Right atrium auricular region (tissue), 2 donors: ENCODE data around the gene SERINC3. TPM values are rescaled to one million over a fixed set of nuclear protein-coding genes. Genes with fewer than 3 reads are reported as not detected.

Source experiments
- DNase-seq: peaks from one replicate; pipeline ENCODE4 v3.0.0-alpha.2; 2019; ENCODE audit warnings: low spot score
- H3K27ac ChIP-seq, 2 donors: fragments of 200-600 bp; sonication (generic); 1 replicate in 1 of 2; 2 replicates in 1 of 2; pipeline ENCODE4 v1.5.1; 2016 to 2019
- H3K27me3 ChIP-seq, 2 donors: fragments of 200-600 bp; sonication (generic); one replicate each; pipeline versions ENCODE4 v1.5.1 to v1.6.0; 2017 to 2019
- H3K36me3 ChIP-seq: fragments of 200-600 bp; sonication (generic); one replicate; pipeline ENCODE4 v1.5.1; 2016
- H3K4me1 ChIP-seq, 2 donors: fragments of 200-600 bp; sonication (generic); one replicate each; pipeline versions ENCODE4 v1.5.1 to v1.6.0; 2017 to 2019
- H3K4me3 ChIP-seq, 2 donors: fragments of 200-600 bp; sonication (generic); 1 replicate in 1 of 2; 2 replicates in 1 of 2; pipeline ENCODE4 v1.5.1; 2017 to 2019; ENCODE audit warnings: mild to moderate bottlenecking in 1 of 2, moderate library complexity in 1 of 2
- H3K9me3 ChIP-seq, 2 donors: fragments of 200-600 bp; sonication (generic); one replicate each; pipeline ENCODE4 v1.5.1; 2019
- CTCF ChIP-seq, 2 donors: fragments of 200-600 bp; sonication (generic); IDR thresholded peaks; one replicate each; pipeline ENCODE4 v1.5.1; 2019; ENCODE audit warnings: antibody characterized with exemption in 2 of 2
- total RNA-seq, 2 donors: library from RNA; depleted of rRNA; stranded (reverse); fragments of >200 nt; gene quantifications; one replicate each; pipeline ENCODE4 v1.1.0, GENCODE V29; 2016

The SERINC3 gene
- total RNA-seq, 2 donors from 2014 or later: 85.7 to 112 TPM

- Histone ChIP-seq H3K27ac (no peak overlapping the region), H3K4me1 (no peaks in the 10 kb centered on the region), H3K36me3 (no peaks in the 10 kb centered on the region), H3K27me3 (no peaks in the 10 kb centered on the region), H3K4me3 (no peak overlapping the region), H3K9me3 (no peaks in the 10 kb centered on the region)
- DNase-seq: no peak
- no peak for TF ChIP-seq CTCF (IDR thresholded peaks at IDR 0.05)
Measured at GRCh38 chr20:44457016-44457415, 64.9 kb downstream of the SERINC3 start.

GRCh38 chr20:44456611-44457010 lies 65.3 kb downstream of the SERINC3 start:
- Histone ChIP-seq H3K27ac (no peak overlapping the region), H3K27me3 (no peaks in the 10 kb centered on the region), H3K36me3 (no peaks in the 10 kb centered on the region), H3K4me3 (no peak overlapping the region), H3K9me3 (no peaks in the 10 kb centered on the region), H3K4me1 (no peaks in the 10 kb centered on the region)
- no peak for DNase-seq
- TF ChIP-seq CTCF (IDR thresholded peaks at IDR 0.05): no peak

- no peak overlapping the region for H3K4me3 ChIP-seq
- no peak overlapping the region for H3K27ac ChIP-seq
- H3K4me1 ChIP-seq: no peaks in the 10 kb centered on the region
- no peaks in the 10 kb centered on the region for H3K9me3 ChIP-seq
- H3K27me3 ChIP-seq: no peaks in the 10 kb centered on the region
- no peaks in the 10 kb centered on the region for H3K36me3 ChIP-seq
- no peak for TF ChIP-seq CTCF (IDR thresholded peaks at IDR 0.05)
- no peak for DNase-seq
Measured at GRCh38 chr20:44455126-44455525, 66.7 kb downstream of the SERINC3 start.

- TF ChIP-seq CTCF (IDR thresholded peaks at IDR 0.05): no peak
- Histone ChIP-seq H3K4me3 (no peak overlapping the region), H3K27me3 (no peaks in the 10 kb centered on the region), H3K27ac (no peak overlapping the region), H3K9me3 (no peaks in the 10 kb centered on the region), H3K36me3 (no peaks in the 10 kb centered on the region), H3K4me1 (no peaks in the 10 kb centered on the region)
- no peak for DNase-seq
Measured at GRCh38 chr20:44454306-44454963, 67.4 kb downstream of the SERINC3 start.

GRCh38 chr20:44450903-44451450 lies 70.9 kb downstream of the SERINC3 start:
- no peaks in the 10 kb centered on the region for H3K9me3 ChIP-seq
- H3K36me3 ChIP-seq: no peaks in the 10 kb centered on the region
- no peak overlapping the region for H3K4me3 ChIP-seq
- no peak for DNase-seq
- no peaks in the 10 kb centered on the region for H3K4me1 ChIP-seq
- no peaks in the 10 kb centered on the region for H3K27me3 ChIP-seq
- TF ChIP-seq CTCF (IDR thresholded peaks at IDR 0.05): no peak
- no peak overlapping the region for H3K27ac ChIP-seq
